HG02623 (cell line): ENCODE results near the gene COA3.

Source experiments
- ATAC-seq: cut with Tn5 transposase; IDR thresholded peaks from one replicate; pipeline ENCODE4 v1.9.1; 2021; ENCODE audit warnings: moderate library complexity; ENCODE audit not compliant: unreplicated experiment

The COA3 gene

DNA sequence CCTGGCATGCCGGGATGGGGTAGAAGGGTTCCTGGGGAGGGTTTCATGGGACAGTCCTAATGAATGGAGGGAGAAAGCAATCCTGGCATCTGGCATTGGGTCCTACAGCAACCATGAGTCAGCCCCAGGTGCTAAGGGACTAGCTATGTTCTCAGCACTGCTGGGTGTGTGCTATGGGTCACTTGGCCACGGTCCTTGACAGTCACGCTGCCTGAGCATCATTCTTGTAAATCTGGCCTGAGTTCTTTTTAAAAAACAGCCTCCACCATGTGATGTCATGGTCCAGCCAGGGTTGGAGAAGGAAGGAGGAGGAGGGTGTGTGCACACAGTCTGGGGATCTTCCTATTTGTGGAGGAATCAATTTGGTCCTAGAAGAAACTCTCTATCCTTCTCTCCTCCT lies 43.7 kb downstream of the COA3 start:
- ATAC-seq: no peak

DNA sequence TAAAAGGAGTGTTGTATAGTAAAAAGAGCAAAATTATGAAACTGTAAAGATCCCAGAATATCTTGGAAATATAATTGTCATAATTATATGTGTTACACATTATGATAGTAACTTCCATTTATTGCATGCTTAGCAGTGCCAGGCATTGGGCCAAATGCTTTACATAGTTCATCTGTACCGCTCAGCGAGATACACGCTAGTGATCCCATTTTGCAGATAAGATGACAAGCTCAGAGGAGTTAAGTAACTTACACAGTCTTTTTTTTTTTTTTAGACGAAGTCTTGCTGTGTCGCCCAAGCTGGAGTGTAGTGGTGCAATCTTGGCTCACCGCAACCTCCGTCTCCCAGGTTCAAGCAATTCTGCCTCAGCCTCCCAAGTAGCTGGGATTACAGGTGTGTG lies 46.9 kb downstream of the COA3 start:
- ATAC-seq: no peak

DNA sequence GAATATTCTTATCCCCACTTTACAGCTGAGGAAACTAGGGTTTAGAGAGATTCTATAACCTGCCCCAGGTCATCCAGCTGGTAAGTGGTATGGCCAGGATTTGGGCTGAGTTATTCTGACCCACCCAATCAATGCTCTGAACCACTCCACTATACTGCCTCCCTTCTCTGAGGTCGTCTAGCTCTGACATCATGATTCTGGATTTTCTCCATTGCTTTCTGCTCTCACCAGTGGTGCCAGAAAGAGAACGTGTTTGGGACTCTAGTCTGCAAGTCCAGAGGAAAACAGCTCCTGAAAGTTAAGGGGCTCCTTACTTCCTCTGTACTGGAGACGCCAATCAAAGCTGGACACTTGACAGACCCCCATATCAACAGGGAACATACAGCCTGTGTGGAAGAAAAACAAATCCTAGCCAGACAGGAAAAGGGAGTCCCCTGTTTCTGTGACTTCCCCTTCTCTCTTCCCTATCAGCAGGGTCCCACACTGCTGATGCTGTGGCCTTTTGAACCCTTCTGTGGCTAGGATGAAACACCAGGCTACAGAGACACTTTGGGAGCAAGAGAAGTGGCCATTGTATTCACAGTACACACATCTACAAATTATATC lies 47.7 kb downstream of the COA3 start:
- ATAC-seq: no peak

DNA sequence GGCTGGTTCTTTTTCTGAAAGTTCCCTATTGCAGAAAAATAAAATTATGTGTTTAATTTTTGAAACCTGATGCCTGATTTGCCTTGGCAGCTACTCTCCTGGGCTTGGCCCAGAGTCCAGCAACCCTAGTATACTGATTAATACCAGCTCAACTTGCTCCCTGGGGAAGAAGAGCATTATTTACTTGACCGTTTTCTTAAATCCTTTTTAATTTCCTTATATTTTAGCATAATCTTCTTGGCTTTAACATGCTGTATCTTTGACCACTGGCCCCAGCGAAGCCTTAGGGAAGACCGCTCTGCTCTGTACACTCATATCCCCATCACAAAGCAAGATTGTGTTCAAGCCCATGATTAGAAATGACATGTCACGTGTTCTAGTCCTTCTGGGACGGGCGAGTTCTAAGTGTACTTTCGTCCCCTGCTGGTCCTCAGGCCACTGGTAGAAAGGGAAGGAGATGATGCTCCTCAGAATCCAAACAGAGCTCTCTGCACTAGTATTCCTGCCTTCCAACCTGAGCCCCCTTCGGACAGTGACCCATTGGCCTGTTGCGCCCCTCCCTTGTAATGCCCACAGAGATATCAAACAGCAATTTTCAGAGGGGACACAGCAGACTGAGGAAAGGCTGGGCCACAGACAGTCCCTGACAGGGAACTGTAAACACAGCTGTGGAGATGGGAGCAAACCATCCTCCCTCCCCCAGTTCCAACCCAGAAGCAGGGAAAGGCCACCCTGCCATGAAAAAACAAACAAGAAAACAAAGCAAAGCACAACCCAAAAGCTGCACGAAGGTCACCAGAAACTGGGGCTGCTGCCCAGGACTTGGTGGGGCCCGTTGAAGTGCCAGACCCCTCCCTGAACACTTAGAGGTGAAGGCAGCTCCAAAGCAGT lies 49.4 kb downstream of the COA3 start:
- no peak for ATAC-seq

DNA sequence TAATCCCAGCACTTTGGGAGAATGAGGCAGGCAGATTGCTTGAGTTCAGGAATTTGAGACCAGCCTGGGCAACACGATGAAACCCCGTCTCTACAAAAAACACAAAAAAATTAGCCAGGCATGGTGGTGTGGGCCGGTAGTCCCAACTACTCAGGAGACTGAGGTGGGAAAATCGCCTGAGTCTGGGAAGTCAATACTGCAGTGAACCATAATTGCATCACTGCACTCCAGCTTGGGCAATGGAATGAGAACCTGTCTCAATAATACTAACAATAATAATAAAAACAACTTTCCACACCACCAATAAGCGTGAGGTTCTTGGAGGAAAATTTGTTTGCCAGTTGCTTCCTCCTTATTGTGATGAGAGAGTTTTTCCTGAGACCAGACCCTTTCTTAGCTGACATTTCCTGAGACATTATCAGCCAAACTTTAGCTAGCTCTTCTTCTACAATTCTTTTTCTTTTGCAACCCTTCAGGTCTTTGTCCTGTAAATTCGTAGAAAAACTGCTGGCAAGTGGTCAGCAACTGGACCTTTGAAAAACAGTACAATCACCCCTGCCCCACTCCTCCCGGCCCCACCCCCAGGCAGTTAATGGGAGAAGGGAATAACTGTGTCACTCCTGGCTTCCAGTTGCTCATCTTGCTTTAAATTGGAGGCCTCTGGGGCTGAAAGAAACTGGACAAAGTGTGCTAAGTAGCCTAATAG lies 50.1 kb downstream of the COA3 start:
- no peak for ATAC-seq
